OCI-LY1 (cell line): ENCODE measurements around the gene KMO.

Source experiments
- CTCF ChIP-seq: fragments of 200-600 bp; sonication (generic), shearing (Covaris generic); IDR thresholded peaks from 2 replicates; pipeline ENCODE4 v1.5.1; 2017; ENCODE audit warnings: mild to moderate bottlenecking, antibody characterized with exemption, low read length, moderate library complexity, mixed read lengths
- EZH2 ChIP-seq: fragments of 200-600 bp; sonication (generic), shearing (Covaris generic); IDR thresholded peaks from 2 replicates; pipeline ENCODE4 v1.8.0; 2017; ENCODE audit warnings: borderline replicate concordance, mixed run types, mild to moderate bottlenecking, antibody characterized with exemption, low read length, moderate library complexity, mixed read lengths

- TF ChIP-seq CTCF (no peak), EZH2 (no peak)
Measured at GRCh38 chr1:241603731-241604245, 71.6 kb downstream of the KMO start.
